H9 (cell line): Measurements from ENCODE around the gene PITX3. TPM values are rescaled to one million over a fixed set of nuclear protein-coding genes. Genes with fewer than 3 reads are reported as not detected.

Source experiments
- DNase-seq: peaks from one replicate; pipeline ENCODE4 v3.0.0-alpha.2; 2017
- H2AFZ ChIP-seq: one replicate; pipeline ENCODE4 v1.6.1; 2013; ENCODE audit warnings: mild to moderate bottlenecking, low read length, control low read depth, moderate library complexity
- H2AK5ac ChIP-seq: 2 replicates; pipeline ENCODE4 v1.6.1; 2013; ENCODE audit warnings: low read length, control low read depth, mixed read lengths; ENCODE audit not compliant: insufficient read length
- H2BK120ac ChIP-seq: one replicate; pipeline ENCODE4 v1.6.1; 2013; ENCODE audit warnings: low read depth, mild to moderate bottlenecking, low read length, control low read depth, inconsistent platforms; ENCODE audit not compliant: poor library complexity, severe bottlenecking
- H2BK12ac ChIP-seq: 2 replicates; pipeline ENCODE4 v1.6.1; 2013; ENCODE audit warnings: low read length, control low read depth, mixed read lengths, low read depth; ENCODE audit not compliant: insufficient read length
- H2BK15ac ChIP-seq: 2 replicates; pipeline ENCODE4 v1.6.1; 2013; ENCODE audit warnings: low read depth, low read length, control low read depth
- H2BK20ac ChIP-seq: one replicate; pipeline ENCODE4 v1.6.1; 2013; ENCODE audit warnings: low read depth, mild to moderate bottlenecking, low read length, control low read depth, inconsistent platforms; ENCODE audit not compliant: poor library complexity, severe bottlenecking
- H2BK5ac ChIP-seq: 2 replicates; pipeline ENCODE4 v1.6.1; 2013; ENCODE audit warnings: low read length, control low read depth, mixed read lengths; ENCODE audit not compliant: insufficient read length
- H3K14ac ChIP-seq: 2 replicates; pipeline ENCODE4 v1.6.1; 2013; ENCODE audit warnings: low read length, control low read depth; ENCODE audit not compliant: insufficient read depth
- H3K18ac ChIP-seq: 2 replicates; pipeline ENCODE4 v1.6.1; 2013; ENCODE audit warnings: low read depth, mild to moderate bottlenecking, mixed read lengths, low read length, control low read depth; ENCODE audit not compliant: insufficient read length
- H3K23ac ChIP-seq: 2 replicates; pipeline ENCODE4 v1.6.1; 2013; ENCODE audit warnings: low read length, control low read depth, mixed read lengths, low read depth; ENCODE audit not compliant: insufficient read length
- H3K23me2 ChIP-seq: 2 replicates; pipeline ENCODE4 v1.6.1; 2013; ENCODE audit warnings: low read depth, mild to moderate bottlenecking, mixed read lengths, low read length, control low read depth; ENCODE audit not compliant: insufficient read length, poor library complexity, severe bottlenecking
- H3K27ac ChIP-seq: 2 replicates; pipeline ENCODE4 v1.5.1; 2013; ENCODE audit warnings: low read length, control low read depth, mixed read lengths, low read depth; ENCODE audit not compliant: insufficient read length
- H3K27me3 ChIP-seq: 2 replicates; pipeline ENCODE4 v1.6.1; 2013; ENCODE audit warnings: low read length, control low read depth, inconsistent platforms; ENCODE audit not compliant: insufficient read depth
- H3K4ac ChIP-seq: 2 replicates; pipeline ENCODE4 v1.6.1; 2013; ENCODE audit warnings: low read depth, mild to moderate bottlenecking, control low read depth, inconsistent platforms, low read length, moderate library complexity
- H3K4me1 ChIP-seq: 2 replicates; pipeline ENCODE4 v1.6.1; 2013; ENCODE audit warnings: low read length, control low read depth, inconsistent platforms; ENCODE audit not compliant: insufficient read depth
- H3K4me2 ChIP-seq: 2 replicates; pipeline ENCODE4 v1.6.1; 2013; ENCODE audit warnings: low read length, control low read depth, mixed read lengths; ENCODE audit not compliant: insufficient read length, insufficient read depth
- H3K56ac ChIP-seq: 2 replicates; pipeline ENCODE4 v1.6.1; 2013; ENCODE audit warnings: low read depth, mild to moderate bottlenecking, mixed read lengths, low read length, control low read depth; ENCODE audit not compliant: insufficient read length
- H3K79me1 ChIP-seq: 2 replicates; pipeline ENCODE4 v1.6.1; 2013; ENCODE audit warnings: low read depth, mild to moderate bottlenecking, moderate library complexity, low read length, control low read depth, inconsistent platforms; ENCODE audit not compliant: insufficient read depth, poor library complexity, severe bottlenecking
- H3K79me2 ChIP-seq: 2 replicates; pipeline ENCODE4 v1.6.1; 2013; ENCODE audit warnings: low read length, control low read depth, inconsistent platforms; ENCODE audit not compliant: insufficient read depth
- H3K9ac ChIP-seq: 2 replicates; pipeline ENCODE4 v1.6.1; 2013; ENCODE audit warnings: low read length, control low read depth, mixed read lengths; ENCODE audit not compliant: insufficient read length; ENCODE audit errors: extremely low read depth
- H3K9me3 ChIP-seq: one replicate; pipeline ENCODE4 v1.6.1; 2013; ENCODE audit warnings: low read depth, low read length, inconsistent platforms; ENCODE audit not compliant: control insufficient read depth
- H3T11ph ChIP-seq: one replicate; pipeline ENCODE4 v1.6.1; 2013; ENCODE audit warnings: mild to moderate bottlenecking, low read length, control low read depth, inconsistent platforms
- H4K20me1 ChIP-seq: one replicate; pipeline ENCODE4 v1.6.1; 2013; ENCODE audit not compliant: control insufficient read depth, insufficient read length, insufficient read depth
- H4K5ac ChIP-seq: 2 replicates; pipeline ENCODE4 v1.6.1; 2013; ENCODE audit warnings: low read depth, mild to moderate bottlenecking, mixed read lengths, low read length, control low read depth; ENCODE audit not compliant: insufficient read length
- H4K8ac ChIP-seq: replicated peaks from 2 replicates; pipeline ENCODE4 v1.6.1; 2013; ENCODE audit warnings: low read length, control low read depth, mixed read lengths, low read depth; ENCODE audit not compliant: insufficient read length
- H4K91ac ChIP-seq: 2 replicates; pipeline ENCODE4 v1.6.1; 2013; ENCODE audit warnings: low read depth, mild to moderate bottlenecking, moderate library complexity, mixed read lengths, low read length, control low read depth; ENCODE audit not compliant: insufficient read length
- H3K27ac Mint-ChIP-seq, 3 experiments: 2 replicates in 2 of 3; 3 replicates in 1 of 3; pipeline ENCODE4 v1.8.0; 2020 to 2021; ENCODE audit warnings: mixed read lengths in 3 of 3, mild to moderate bottlenecking in 1 of 3, moderate library complexity in 1 of 3
- H3K27me3 Mint-ChIP-seq: 2 replicates; pipeline ENCODE4 v1.8.0; 2021; ENCODE audit warnings: low read depth, mild to moderate bottlenecking, moderate library complexity, mixed read lengths
- H3K36me3 Mint-ChIP-seq, 3 experiments: 2 replicates in 2 of 3; 3 replicates in 1 of 3; pipeline ENCODE4 v1.8.0; 2020 to 2021; ENCODE audit warnings: low read depth in 3 of 3, mixed read lengths in 3 of 3; ENCODE audit not compliant: insufficient read depth in 1 of 3
- H3K4me1 Mint-ChIP-seq, 2 experiments: 2 replicates each; pipeline ENCODE4 v1.8.0; 2020; ENCODE audit warnings: mixed read lengths in 2 of 2
- H3K4me3 Mint-ChIP-seq, 2 experiments: 2 replicates in 1 of 2; 3 replicates in 1 of 2; pipeline ENCODE4 v1.8.0; 2020 to 2021; ENCODE audit warnings: mild to moderate bottlenecking in 2 of 2, mixed read lengths in 2 of 2, moderate library complexity in 1 of 2
- H3K9me3 Mint-ChIP-seq, 2 experiments: 2 replicates in 1 of 2; 3 replicates in 1 of 2; pipeline ENCODE4 v1.8.0; 2020; ENCODE audit warnings: mild to moderate bottlenecking in 2 of 2, mixed read lengths in 2 of 2, moderate library complexity in 1 of 2
- CTCF ChIP-seq: fragments of 200-600 bp; sonication (generic); conservative IDR thresholded peaks from 3 replicates; pipeline ENCODE4 v1.8.0; 2021; ENCODE audit warnings: antibody characterized with exemption, mild to moderate bottlenecking
- WGBS: extraction: QIAGEN DNeasy Blood & Tissue Kit; methylation state at CpG from one replicate; pipeline ENCODE4 v1.1.7; 2013; ENCODE audit warnings: missing lambda C conversion rate, low lambda C conversion rate, mixed read lengths; ENCODE audit not compliant: insufficient read length; ENCODE audit errors: extremely low coverage; 5-methylcytosine and 5-hydroxymethylcytosine counted together
- total RNA-seq: library from RNA; stranded (reverse); gene quantifications from 2 replicates; pipeline ENCODE4 v1.2.1, GENCODE V29; 2021

The PITX3 gene
- total RNA-seq, 1 experiment from 2014 or later = not detected

DNA sequence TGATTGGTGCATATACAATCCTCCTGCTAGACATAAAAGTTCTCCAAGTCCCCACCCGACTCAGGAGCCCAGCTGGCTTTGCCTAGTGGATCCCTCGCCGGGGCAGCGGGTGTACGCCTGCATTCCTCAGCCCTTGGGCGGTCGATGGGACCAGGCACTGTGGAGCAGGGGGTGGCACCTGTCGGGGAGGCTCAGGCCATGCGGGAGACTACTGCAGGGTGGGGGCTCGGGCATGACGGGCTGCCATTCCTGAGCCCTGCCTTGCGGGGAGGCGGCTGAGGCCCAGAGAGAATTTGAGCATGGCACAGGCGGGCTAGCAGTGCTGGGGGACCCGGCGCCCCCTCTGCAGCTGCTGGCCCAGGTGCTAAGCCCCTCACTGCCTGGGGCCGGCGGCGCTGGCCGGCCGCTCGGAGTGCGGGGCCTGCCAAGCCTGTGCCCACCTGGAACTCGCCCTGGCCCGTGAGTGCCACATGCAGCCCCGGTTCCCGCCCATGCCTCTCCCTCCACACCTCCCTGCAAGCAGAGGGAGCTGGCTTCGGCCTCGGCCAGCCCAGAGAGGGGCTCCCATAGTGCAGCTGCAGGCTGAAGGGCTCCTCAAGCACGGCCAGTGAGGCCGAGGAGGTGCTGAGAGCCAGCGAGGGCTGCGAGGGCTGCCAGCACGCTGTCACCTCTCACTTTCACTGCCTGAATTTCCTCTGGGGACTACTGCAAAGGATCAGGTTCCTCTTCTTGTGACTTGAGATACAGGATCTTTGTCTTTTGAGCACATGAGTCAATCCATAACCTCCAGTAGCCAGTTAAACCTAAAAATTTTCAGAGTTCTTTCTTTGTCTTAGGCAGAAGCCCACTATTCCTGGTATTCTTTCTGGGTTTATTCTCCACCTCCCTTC lies 40.3 kb downstream of the PITX3 start:
- Histone ChIP-seq H3K4me1 (no peaks in the 10 kb centered on the region), H3K4me2 (no peak overlapping the region), H4K91ac (no peak overlapping the region), H2BK5ac (no peak overlapping the region), H3K79me1 (no peaks in the 10 kb centered on the region), H3K14ac (no peak overlapping the region), H3K9ac (no peak overlapping the region), H3K23ac (no peak overlapping the region), H3K56ac (no peak overlapping the region), H4K8ac (no peak overlapping the region), H4K5ac (no peak overlapping the region), H2BK12ac (no peak overlapping the region), H2BK120ac (no peak overlapping the region), H3K4ac (no peak overlapping the region), H3T11ph (no peak overlapping the region), H2AK5ac (no peak overlapping the region), H3K27me3 (no peaks in the 10 kb centered on the region), H2BK20ac (no peak overlapping the region), H3K79me2 (no peaks in the 10 kb centered on the region), H3K27ac (no peak overlapping the region), H3K9me3 (peaks cover 12% of the 10 kb centered on the region), H2AFZ (no peak overlapping the region), H3K23me2 (no peaks in the 10 kb centered on the region), H4K20me1 (no peaks in the 10 kb centered on the region), H3K18ac (no peak overlapping the region), H2BK15ac (no peak overlapping the region)
- Mint-ChIP-seq H3K27ac (no peak overlapping the region), H3K4me1 (no peaks in the 10 kb centered on the region), H3K27me3 (peaks cover 57% of the 10 kb centered on the region), H3K9me3 (peaks cover 34 to 54% of the 10 kb centered on the region in 2 experiments), H3K36me3 (no peaks in the 10 kb centered on the region; a peak in 2 of 7 replicates), H3K4me3 (no peak overlapping the region)
- no peak for DNase-seq
- no peak for TF ChIP-seq CTCF
- WGBS = no CpG with 5 or more reads among the region's 34 CpGs
